Measurements from ENCODE around the gene SFRP4.
"Not testable (repeated sequence)": the region's sequence is repeated elsewhere in the genome, so short reads cannot be mapped to it uniquely, and the experiment has no call there.

SFRP4 gene

GRCh38 chr7:37916673-37917660 lies at the start of gene SFRP4:
Gene SFRP4, minus strand, starts transcription at chr7:37916817. Its CDS starts 280 bp downstream, at chr7:37916537.
- FAIRE-seq, result peak; percentile 80
- no peak for DNase-seq (ENCODE audit: extremely low spot score, insufficient read length, low read depth)

GRCh38 chr7:37964196-37964595 lies 47.6 kb upstream of the SFRP4 start:
- FAIRE-seq (no peak), DNase-seq (ENCODE audit: extremely low spot score, insufficient read length, low read depth) (no peak)

- FAIRE-seq, result no peak
Measured at GRCh38 chr7:37961251-37961650, 44.6 kb upstream of the SFRP4 start.

GRCh38 chr7:37960483-37960882 lies 43.9 kb upstream of the SFRP4 start:
- DNase-seq (ENCODE audit: extremely low spot score, insufficient read length, low read depth) (no peak), FAIRE-seq (no peak)

More at GRCh38 chr7:37961251-37961650, 44.6 kb upstream of the SFRP4 start:
- DNase-seq (ENCODE audit: extremely low spot score, insufficient read length, low read depth), result no peak

GRCh38 chr7:37957221-37957970 lies 40.8 kb upstream of the SFRP4 start:
- DNase-seq (ENCODE audit: extremely low spot score, insufficient read length, low read depth) (no peak), FAIRE-seq (no peak)

GRCh38 chr7:37956791-37957190 lies 40.2 kb upstream of the SFRP4 start:
- DNase-seq (ENCODE audit: extremely low spot score, insufficient read length, low read depth) (no peak), FAIRE-seq (no peak)

GRCh38 chr7:37954217-37954616 lies 37.6 kb upstream of the SFRP4 start:
- DNase-seq (ENCODE audit: extremely low spot score, insufficient read length, low read depth); FAIRE-seq: not testable (repeated sequence)

GRCh38 chr7:37952240-37952639 lies 35.6 kb upstream of the SFRP4 start:
- DNase-seq (ENCODE audit: extremely low spot score, insufficient read length, low read depth) (no peak), FAIRE-seq (no peak)

GRCh38 chr7:37947941-37948210 lies 31.3 kb upstream of the SFRP4 start:
- FAIRE-seq, result no peak
- DNase-seq (ENCODE audit: extremely low spot score, insufficient read length, low read depth), result no peak

GRCh38 chr7:37947138-37947940 lies 30.7 kb upstream of the SFRP4 start:
- FAIRE-seq, result no peak
- DNase-seq (ENCODE audit: extremely low spot score, insufficient read length, low read depth), result no peak

- FAIRE-seq, result no peak
Measured at GRCh38 chr7:37945336-37945735, 28.7 kb upstream of the SFRP4 start.

GRCh38 chr7:37944737-37945054 lies 28.1 kb upstream of the SFRP4 start:
- DNase-seq (ENCODE audit: extremely low spot score, insufficient read length, low read depth), result no peak
- peak; percentile 5 for FAIRE-seq

More at GRCh38 chr7:37945336-37945735, 28.7 kb upstream of the SFRP4 start:
- no peak for DNase-seq (ENCODE audit: extremely low spot score, insufficient read length, low read depth)

GRCh38 chr7:37943905-37944736 lies 27.5 kb upstream of the SFRP4 start:
- FAIRE-seq, result peak; percentile 44
- DNase-seq (ENCODE audit: extremely low spot score, insufficient read length, low read depth), result no peak

GRCh38 chr7:37942934-37943610 lies 26.5 kb upstream of the SFRP4 start:
- FAIRE-seq (peak; percentile 61), DNase-seq (ENCODE audit: extremely low spot score, insufficient read length, low read depth) (no peak)

- DNase-seq (ENCODE audit: extremely low spot score, insufficient read length, low read depth) (no peak), FAIRE-seq (no peak)
Measured at GRCh38 chr7:37933018-37933566, 16.5 kb upstream of the SFRP4 start.

- DNase-seq (ENCODE audit: extremely low spot score, insufficient read length, low read depth) (no peak), FAIRE-seq (no peak)
Measured at GRCh38 chr7:37932543-37932942, 15.9 kb upstream of the SFRP4 start.

- FAIRE-seq (no peak), DNase-seq (ENCODE audit: extremely low spot score, insufficient read length, low read depth) (no peak)
Measured at GRCh38 chr7:37930226-37930948, 13.8 kb upstream of the SFRP4 start.

- no peak for DNase-seq (ENCODE audit: extremely low spot score, insufficient read length, low read depth)
- no peak for FAIRE-seq
Measured at GRCh38 chr7:37928878-37929277, 12.3 kb upstream of the SFRP4 start.

Data from GM18507 (cell line).